Measurements from ENCODE around the gene TBX6. TPM values are rescaled to one million over a fixed set of nuclear protein-coding genes. Genes with fewer than 3 reads are reported as not detected.
"Not testable (repeated sequence)": the region's sequence is repeated elsewhere in the genome, so short reads cannot be mapped to it uniquely, and the experiment has no call there.

The TBX6 gene
- total RNA-seq, 1 experiment from 2014 or later: 0.73 TPM

DNA sequence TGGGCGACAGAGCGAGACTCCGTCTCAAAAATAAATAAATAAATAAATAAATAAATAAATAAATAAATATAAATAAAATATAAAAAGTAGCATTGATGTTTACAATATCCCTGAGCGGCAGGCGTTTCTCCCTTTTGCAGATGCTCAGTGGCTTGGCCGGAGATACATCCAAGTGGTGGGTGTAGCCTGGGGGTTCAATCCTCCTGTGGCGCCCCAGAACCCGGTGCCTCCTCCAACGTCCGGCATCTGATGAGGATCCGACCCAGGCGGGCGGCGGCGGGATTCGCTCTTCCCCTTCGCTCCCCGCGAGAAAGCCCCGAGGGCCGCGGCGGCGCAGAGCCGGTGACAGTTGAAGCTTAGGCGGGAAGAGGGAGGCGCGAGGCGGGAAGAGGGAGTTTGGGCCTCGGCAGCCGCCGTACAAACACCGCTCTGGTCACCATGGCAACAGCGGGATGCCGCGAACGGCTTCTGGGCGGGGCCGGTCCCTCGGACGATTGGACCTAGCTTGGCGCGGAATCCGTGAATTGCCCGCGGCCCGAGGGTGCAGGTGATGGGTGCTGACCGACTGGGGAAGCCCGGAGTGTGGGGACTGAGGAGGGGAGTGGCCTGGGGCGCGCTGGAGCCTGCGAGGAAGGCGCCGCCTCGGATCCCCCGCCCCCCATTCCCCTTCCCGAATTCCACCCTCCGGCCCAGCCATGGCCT, 38.9 kb downstream of the TBX6 start:
- H3K4me3 ChIP-seq: peak overlapping the region; percentile 77
- no peaks in the 10 kb centered on the region for H3K4me1 ChIP-seq
- DNase-seq: peak; percentile 91 to 92
- no peaks in the 10 kb centered on the region for H3K27me3 ChIP-seq
- no peaks in the 10 kb centered on the region for H3K9me3 ChIP-seq (replicated peaks)
- H3K27ac ChIP-seq: peak overlapping the region; percentile 56
- H3K36me3 ChIP-seq: no peaks in the 10 kb centered on the region

GRCh38 chr16:30051518-30051917, 40.2 kb downstream of the TBX6 start:
- Histone ChIP-seq H3K9me3 (replicated peaks) (no peaks in the 10 kb centered on the region), H3K36me3 (no peaks in the 10 kb centered on the region), H3K4me3 (no peak overlapping the region), H3K27ac (no peak overlapping the region), H3K4me1 (no peaks in the 10 kb centered on the region), H3K27me3 (no peaks in the 10 kb centered on the region)
- no peak for DNase-seq

- no peak for DNase-seq
- Histone ChIP-seq H3K4me3 (no peak overlapping the region), H3K27me3 (no peaks in the 10 kb centered on the region), H3K4me1 (no peaks in the 10 kb centered on the region), H3K27ac (no peak overlapping the region), H3K36me3 (no peaks in the 10 kb centered on the region), H3K9me3 (replicated peaks) (no peaks in the 10 kb centered on the region)
These were observed 41.9 kb downstream of the TBX6 start for GRCh38 chr16:30049871-30050270.

DNA sequence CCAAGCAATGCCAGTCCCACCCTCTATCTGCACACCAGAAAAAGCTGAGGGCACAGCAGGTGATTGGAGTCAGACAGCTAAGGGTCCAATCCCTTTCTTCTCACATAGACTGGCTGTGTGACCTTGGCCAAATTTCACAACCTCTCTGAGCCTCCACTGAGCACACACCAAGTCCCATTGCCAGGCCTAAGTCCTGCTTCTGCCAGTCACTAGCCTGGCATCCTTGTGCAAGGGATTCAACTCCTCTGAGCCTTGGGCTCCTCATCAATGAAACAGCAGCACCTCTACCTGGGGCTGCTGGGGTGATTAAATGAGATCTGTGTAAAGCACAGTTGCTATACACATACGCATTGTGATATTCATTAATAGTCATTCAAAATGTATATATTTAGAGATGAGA, 45.1 kb downstream of the TBX6 start:
- no peaks in the 10 kb centered on the region for H3K4me1 ChIP-seq
- H3K27ac ChIP-seq: no peak overlapping the region

GRCh38 chr16:30046178-30046577, 45.5 kb downstream of the TBX6 start:
- Histone ChIP-seq H3K27me3 (no peaks in the 10 kb centered on the region; the same call in none of the 2 replicates), H3K27ac (no peak overlapping the region), H3K36me3 (no peaks in the 10 kb centered on the region), H3K4me3 (no peak overlapping the region), H3K4me1 (no peaks in the 10 kb centered on the region), H3K9me3 (replicated peaks) (no peaks in the 10 kb centered on the region)
- no peak for DNase-seq

More for the DNA sequence above, 45.1 kb downstream of the TBX6 start:
- Histone ChIP-seq H3K4me3 (no peak overlapping the region), H3K36me3 (no peaks in the 10 kb centered on the region), H3K9me3 (replicated peaks) (no peaks in the 10 kb centered on the region), H3K27me3 (no peaks in the 10 kb centered on the region; the same call in none of the 2 replicates)
- no peak for DNase-seq

GRCh38 chr16:30041841-30042240, 49.9 kb downstream of the TBX6 start:
- H3K36me3 ChIP-seq: no peaks in the 10 kb centered on the region
- peak in 1 of 2 experiments; percentile 47 for DNase-seq
- H3K27me3 ChIP-seq: no peaks in the 10 kb centered on the region; the same call in none of the 2 replicates
- no peak overlapping the region for H3K4me3 ChIP-seq
- no peaks in the 10 kb centered on the region for H3K4me1 ChIP-seq
- no peaks in the 10 kb centered on the region for H3K9me3 ChIP-seq (replicated peaks)
- no peak overlapping the region for H3K27ac ChIP-seq

- H3K36me3 ChIP-seq; H3K9me3 ChIP-seq (replicated peaks); H3K27me3 ChIP-seq; H3K4me1 ChIP-seq; H3K27ac ChIP-seq; H3K4me3 ChIP-seq; DNase-seq: not testable (repeated sequence)
These were observed 51.0 kb downstream of the TBX6 start for GRCh38 chr16:30040690-30041089.

DNA sequence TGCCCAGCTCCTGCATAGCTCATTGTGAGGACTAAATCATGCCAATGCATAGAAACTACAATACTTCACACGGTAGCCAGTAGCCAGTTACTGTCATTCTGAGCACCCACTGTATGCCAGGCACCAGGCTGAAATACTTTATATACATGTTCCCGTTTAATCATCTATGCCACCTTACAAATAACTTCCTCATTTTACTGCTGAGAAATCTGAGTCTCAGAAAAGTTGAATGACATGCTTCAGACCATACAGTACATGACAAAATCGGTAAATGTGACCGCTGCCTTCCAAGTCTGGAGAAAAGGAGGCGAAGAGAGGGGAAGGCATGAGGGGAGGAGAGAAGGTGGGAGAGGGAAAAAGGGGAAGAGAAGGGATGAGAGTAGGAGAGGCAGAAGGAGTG, 51.5 kb downstream of the TBX6 start:
- Histone ChIP-seq H3K4me3 (no peak overlapping the region), H3K27ac (no peak overlapping the region), H3K36me3 (no peaks in the 10 kb centered on the region), H3K4me1 (no peaks in the 10 kb centered on the region), H3K9me3 (replicated peaks) (no peaks in the 10 kb centered on the region), H3K27me3 (no peaks in the 10 kb centered on the region; the same call in none of the 2 replicates)
- no peak for DNase-seq

Other genes starting within 250 kb of the TBX6 start
- gene CDIPT, start 228.7 kb downstream of the TBX6 start, total RNA-seq (2014; rRNA removed; shearing (Covaris generic)): 29.6 and 30.1 TPM in 2 replicates
- not detected in 2 replicates for gene SEZ6L2, start 192.4 kb downstream of the TBX6 start, total RNA-seq (2014; rRNA removed; shearing (Covaris generic))
- gene ASPHD1, start 191.4 kb downstream of the TBX6 start, total RNA-seq (2014; rRNA removed; shearing (Covaris generic)): 0.06 and 0.35 TPM in 2 replicates
- 3.5 and 5.3 TPM in 2 replicates for gene KCTD13, start 165.7 kb downstream of the TBX6 start, total RNA-seq (2014; rRNA removed; shearing (Covaris generic))
- 29.8 and 32.1 TPM in 2 replicates for gene TMEM219, start 129.8 kb downstream of the TBX6 start, total RNA-seq (2014; rRNA removed; shearing (Covaris generic))
- gene TAOK2, start 118.1 kb downstream of the TBX6 start, total RNA-seq (2014; rRNA removed; shearing (Covaris generic)): 27.3 and 30.6 TPM in 2 replicates
- 10.9 and 12.5 TPM in 2 replicates for gene HIRIP3, start 96.3 kb downstream of the TBX6 start, total RNA-seq (2014; rRNA removed; shearing (Covaris generic))
- gene INO80E, start 95.7 kb downstream of the TBX6 start, total RNA-seq (2014; rRNA removed; shearing (Covaris generic)): 54.5 and 55.7 TPM in 2 replicates
- not detected in 2 replicates for gene DOC2A, start 80.9 kb downstream of the TBX6 start, total RNA-seq (2014; rRNA removed; shearing (Covaris generic))
- not detected in 2 replicates for gene C16orf92, start 68.7 kb downstream of the TBX6 start, total RNA-seq (2014; rRNA removed; shearing (Covaris generic))
- gene TLCD3B, start 60.7 kb downstream of the TBX6 start, total RNA-seq (2014; rRNA removed; shearing (Covaris generic)): 0.49 and 0.58 TPM in 2 replicates
- 646 and 744 TPM in 2 replicates for gene ALDOA, start 26.2 kb downstream of the TBX6 start, total RNA-seq (2014; rRNA removed; shearing (Covaris generic))
- 96.7 and 99.4 TPM in 2 replicates for gene PPP4C, start 15.9 kb downstream of the TBX6 start, total RNA-seq (2014; rRNA removed; shearing (Covaris generic))
- 10.3 and 13.0 TPM in 2 replicates for gene YPEL3, start 4.3 kb upstream of the TBX6 start, total RNA-seq (2014; rRNA removed; shearing (Covaris generic))
- gene GDPD3, start 21.6 kb upstream of the TBX6 start, total RNA-seq (2014; rRNA removed; shearing (Covaris generic)): 1.0 and 1.1 TPM in 2 replicates
- 25.8 and 31.6 TPM in 2 replicates for gene MAPK3, start 31.3 kb upstream of the TBX6 start, total RNA-seq (2014; rRNA removed; shearing (Covaris generic))
- gene CORO1A, start 91.7 kb upstream of the TBX6 start, total RNA-seq (2014; rRNA removed; shearing (Covaris generic)): 5.6 and 7.0 TPM in 2 replicates
- 38.1 and 50.8 TPM in 2 replicates for gene BOLA2B, start 101.7 kb upstream of the TBX6 start, total RNA-seq (2014; rRNA removed; shearing (Covaris generic))
- 15.2 and 21.7 TPM in 2 replicates for gene SLX1A, start 102.0 kb upstream of the TBX6 start, total RNA-seq (2014; rRNA removed; shearing (Covaris generic))
- 2.2 and 4.3 TPM in 2 replicates for gene SULT1A3, start 107.3 kb upstream of the TBX6 start, total RNA-seq (2014; rRNA removed; shearing (Covaris generic))
- gene NPIPB13, start 156.6 kb upstream of the TBX6 start, total RNA-seq (2014; rRNA removed; shearing (Covaris generic)): 2.3 and 3.9 TPM in 2 replicates